Gastroesophageal sphincter (tissue), 4 donors: Measurements from ENCODE around the gene GPR68. TPM values are rescaled to one million over a fixed set of nuclear protein-coding genes. Genes with fewer than 3 reads are reported as not detected.

ENCODE experiments used
- ATAC-seq: fragments of 150-250 bp; one replicate; pipeline ENCODE4 v1.9.1; 2016; ENCODE audit warnings: mild to moderate bottlenecking, moderate library complexity
- H3K27ac ChIP-seq, 4 donors: fragments of 200-600 bp; sonication (generic) in 3 of 4; 1 replicate in 3 of 4; 2 replicates in 1 of 4; pipeline ENCODE4 v1.5.1; 2016 to 2019
- H3K27me3 ChIP-seq: fragments of 200-600 bp; sonication (generic); one replicate; pipeline ENCODE4 v1.5.1; 2019
- H3K36me3 ChIP-seq, 2 donors: fragments of 200-600 bp; sonication (generic); one replicate each; pipeline ENCODE4 v1.5.1; 2019; ENCODE audit warnings: control low read depth in 1 of 2
- H3K4me1 ChIP-seq, 3 donors: fragments of 200-600 bp; sonication (generic); 1 replicate in 2 of 3; 2 replicates in 1 of 3; pipeline ENCODE4 v1.5.1; 2016 to 2019; ENCODE audit warnings: control low read depth in 2 of 3
- H3K4me3 ChIP-seq, 2 donors: fragments of 200-600 bp; sonication (generic); one replicate each; pipeline ENCODE4 v1.5.1; 2019; ENCODE audit warnings: mild to moderate bottlenecking in 1 of 2, moderate library complexity in 1 of 2
- H3K9me3 ChIP-seq, 3 donors: fragments of 200-600 bp; sonication (generic); one replicate each; pipeline ENCODE4 v1.5.1; 2017 to 2019; ENCODE audit warnings: control low read depth in 2 of 3
- EP300 ChIP-seq: sonication (generic); formaldehyde crosslinking; IDR thresholded peaks from one replicate; pipeline ENCODE4 v1.6.1; 2017; ENCODE audit warnings: antibody characterized with exemption, mild to moderate bottlenecking
- POLR2A ChIP-seq, 2 donors: fragments of 450-650 bp; IDR thresholded peaks; one replicate each; pipeline ENCODE4 v1.6.1; 2017; ENCODE audit warnings: antibody characterized with exemption in 2 of 2, mild to moderate bottlenecking in 2 of 2, moderate library complexity in 1 of 2
- POLR2AphosphoS5 ChIP-seq: sonication (generic); formaldehyde crosslinking; IDR thresholded peaks from one replicate; pipeline ENCODE4 v1.6.1; 2017; ENCODE audit warnings: antibody characterized with exemption
- WGBS, 2 donors: methylation state at CpG; one replicate each; pipeline ENCODE4 v1.1.5; 2018; ENCODE audit warnings: low coverage in 1 of 2; 5-methylcytosine and 5-hydroxymethylcytosine counted together
- total RNA-seq, 4 donors: library from RNA; depleted of rRNA; stranded (reverse); fragments of >200 nt; gene quantifications; one replicate each; pipeline ENCODE4 v1.1.0, GENCODE V29; 2016
- TF ChIP-seq, protein P1 (sequence below), 4 experiments: fragments of 200-600 bp in 2 of 4; fragments of 450-650 bp in 2 of 4; sonication (generic) in 1 of 4; IDR thresholded peaks; one replicate each; pipeline ENCODE4 v1.5.1; 2017 to 2019; ENCODE audit warnings: antibody characterized with exemption in 4 of 4, mild to moderate bottlenecking in 2 of 4, moderate library complexity in 2 of 4

The GPR68 gene
- total RNA-seq, 4 donors from 2014 or later, result 1.8 to 10.3 (median 3.0) TPM

DNA sequence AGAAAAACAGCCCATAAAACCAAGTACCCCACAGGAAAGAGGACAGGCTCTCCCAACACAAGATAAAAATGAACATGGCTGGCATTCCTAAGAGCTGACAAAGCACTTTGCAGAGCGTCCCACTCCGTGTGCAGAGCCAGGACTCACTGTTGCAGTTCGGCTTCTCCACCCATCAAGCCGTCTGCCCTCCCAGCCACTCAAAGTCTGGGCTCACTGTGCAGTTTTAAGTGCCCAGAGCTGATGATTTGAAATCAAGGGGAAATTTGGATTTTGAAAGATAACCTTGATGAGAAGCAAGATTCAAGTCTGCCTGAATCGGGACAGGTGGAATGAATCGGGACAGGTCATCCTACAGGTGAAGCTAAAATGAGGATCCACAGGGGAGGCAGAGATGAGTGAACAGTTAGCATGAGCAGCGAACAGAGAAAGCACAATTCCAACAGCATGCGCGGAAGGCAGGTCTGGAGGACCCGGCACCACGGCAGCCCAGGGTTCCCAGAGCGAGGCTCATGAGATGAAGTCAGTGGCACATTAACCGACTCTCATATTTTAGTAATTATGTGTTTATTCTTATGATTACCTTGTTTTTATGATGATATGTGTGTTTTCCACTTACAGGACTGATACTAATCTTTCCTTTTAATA, 39.8 kb upstream of the GPR68 start:
- TF ChIP-seq EP300 (no peak), POLR2AphosphoS5 (no peak), POLR2A (IDR thresholded peaks at IDR 0.05) (no peak)
- TF ChIP-seq, protein P1, sequence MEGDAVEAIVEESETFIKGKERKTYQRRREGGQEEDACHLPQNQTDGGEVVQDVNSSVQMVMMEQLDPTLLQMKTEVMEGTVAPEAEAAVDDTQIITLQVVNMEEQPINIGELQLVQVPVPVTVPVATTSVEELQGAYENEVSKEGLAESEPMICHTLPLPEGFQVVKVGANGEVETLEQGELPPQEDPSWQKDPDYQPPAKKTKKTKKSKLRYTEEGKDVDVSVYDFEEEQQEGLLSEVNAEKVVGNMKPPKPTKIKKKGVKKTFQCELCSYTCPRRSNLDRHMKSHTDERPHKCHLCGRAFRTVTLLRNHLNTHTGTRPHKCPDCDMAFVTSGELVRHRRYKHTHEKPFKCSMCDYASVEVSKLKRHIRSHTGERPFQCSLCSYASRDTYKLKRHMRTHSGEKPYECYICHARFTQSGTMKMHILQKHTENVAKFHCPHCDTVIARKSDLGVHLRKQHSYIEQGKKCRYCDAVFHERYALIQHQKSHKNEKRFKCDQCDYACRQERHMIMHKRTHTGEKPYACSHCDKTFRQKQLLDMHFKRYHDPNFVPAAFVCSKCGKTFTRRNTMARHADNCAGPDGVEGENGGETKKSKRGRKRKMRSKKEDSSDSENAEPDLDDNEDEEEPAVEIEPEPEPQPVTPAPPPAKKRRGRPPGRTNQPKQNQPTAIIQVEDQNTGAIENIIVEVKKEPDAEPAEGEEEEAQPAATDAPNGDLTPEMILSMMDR (IDR thresholded peaks at IDR 0.05), result no peak
- 66 to 82% methylated on average over 12 to 13 of the region's 13 CpGs for WGBS, 2 donors
- Histone ChIP-seq H3K27me3 (no peaks in the 10 kb centered on the region), H3K4me1 (peaks cover 0 to 22% (median 0%) of the 10 kb centered on the region in 3 donors), H3K9me3 (no peaks in the 10 kb centered on the region), H3K27ac (peak overlapping the region in 2 of 4 donors; percentile 46 to 62), H3K36me3 (peaks cover 0 to 4% of the 10 kb centered on the region in 2 donors), H3K4me3 (no peak overlapping the region)
- peak; percentile 64 for ATAC-seq

DNA sequence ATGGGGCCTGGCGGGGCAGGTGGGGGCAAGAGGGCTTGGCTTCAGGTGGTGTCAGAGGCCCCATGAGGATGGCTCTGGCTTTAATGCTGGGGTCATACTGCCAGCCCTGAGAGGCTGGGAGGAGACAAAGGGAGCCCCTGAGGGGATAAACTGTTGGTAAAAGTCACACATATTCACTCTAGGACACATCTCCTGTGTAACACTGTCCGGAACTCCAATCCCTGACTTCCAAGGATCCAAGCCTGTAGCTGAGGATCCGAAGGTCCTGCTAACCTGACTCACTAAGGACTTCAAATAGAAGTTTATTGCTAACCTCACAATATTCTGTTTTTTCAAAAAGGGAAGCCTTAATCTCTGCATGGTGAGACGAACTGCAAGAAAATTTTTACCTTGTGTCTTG, 39.2 kb upstream of the GPR68 start:
- TF ChIP-seq, protein P1 (IDR thresholded peaks at IDR 0.05), result no peak
- TF ChIP-seq EP300 (no peak), POLR2A (IDR thresholded peaks at IDR 0.05) (no peak), POLR2AphosphoS5 (no peak)
- Histone ChIP-seq H3K4me1 (peaks cover 0 to 22% (median 0%) of the 10 kb centered on the region in 3 donors), H3K27me3 (no peaks in the 10 kb centered on the region), H3K4me3 (no peak overlapping the region), H3K9me3 (no peaks in the 10 kb centered on the region), H3K27ac (peak overlapping the region in 1 of 4 donors; percentile 62), H3K36me3 (no peaks in the 10 kb centered on the region)
- no peak for ATAC-seq
- WGBS, 2 donors, result 57 to 80% methylated on average over 3 of the region's 4 CpGs

DNA sequence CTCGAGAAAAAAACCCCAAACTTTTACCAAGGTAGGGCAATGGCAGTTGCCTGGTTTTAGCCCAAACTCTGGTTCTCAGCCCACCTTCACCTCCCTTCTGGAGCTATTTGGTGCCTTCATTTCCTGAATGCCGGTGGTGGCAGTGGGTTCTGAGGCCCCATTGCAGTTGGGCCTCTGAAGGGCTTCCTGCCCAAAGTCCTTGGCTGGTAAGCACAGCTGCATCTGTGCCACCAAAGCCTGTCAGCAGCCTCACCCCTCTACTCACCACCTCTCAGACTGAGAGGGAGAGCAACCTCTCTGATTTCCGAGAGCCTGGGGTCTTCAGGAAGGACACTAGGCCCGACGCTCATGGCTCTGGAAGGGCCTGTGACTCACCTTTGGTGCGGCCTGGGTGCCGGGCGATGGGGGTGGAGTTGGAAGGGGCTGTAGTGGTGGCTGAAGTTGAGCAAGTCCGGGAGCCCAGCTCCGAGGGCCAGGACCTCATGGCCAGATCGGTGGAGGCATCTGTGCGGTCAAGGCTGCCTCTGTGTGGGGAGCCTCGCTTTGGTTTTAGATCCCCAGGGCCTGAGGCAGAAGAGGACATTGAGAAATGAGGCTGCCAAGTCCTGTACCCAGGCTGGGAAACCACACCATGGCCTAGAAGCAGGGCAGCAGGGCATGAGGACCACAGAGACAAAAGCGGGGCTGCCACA, 38.6 kb upstream of the GPR68 start:
- Histone ChIP-seq H3K36me3 (no peaks in the 10 kb centered on the region), H3K9me3 (no peaks in the 10 kb centered on the region), H3K4me3 (no peak overlapping the region), H3K27me3 (no peaks in the 10 kb centered on the region), H3K4me1 (peaks cover 0 to 22% (median 0%) of the 10 kb centered on the region in 3 donors), H3K27ac (no peak overlapping the region)
- 100% methylated on average over 2 to 5 of the region's 14 CpGs for WGBS, 2 donors
- ATAC-seq, result no peak
- TF ChIP-seq POLR2AphosphoS5, result no peak
- TF ChIP-seq, protein P1 (IDR thresholded peaks at IDR 0.05), result no peak
- no peak for TF ChIP-seq POLR2A (IDR thresholded peaks at IDR 0.05)
- no peak for TF ChIP-seq EP300

DNA sequence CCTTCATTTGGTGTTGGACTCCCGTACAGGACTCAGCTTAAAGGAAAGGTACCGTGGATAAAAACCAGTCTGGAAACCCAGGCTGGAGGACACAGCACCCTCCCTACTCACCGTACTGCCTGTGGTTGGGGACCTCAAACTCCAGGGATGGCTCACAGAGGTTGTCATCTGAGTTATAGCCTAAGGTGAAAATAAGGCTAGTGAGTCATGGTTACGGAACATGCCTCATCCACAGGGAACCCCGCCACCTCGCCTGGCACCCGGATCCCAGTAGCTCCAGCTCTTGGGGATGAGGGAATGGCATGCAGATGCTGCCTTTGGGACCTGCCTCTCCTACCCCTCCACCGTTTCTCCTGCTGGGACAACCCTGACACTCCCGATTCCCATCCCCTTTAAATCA, 36.8 kb upstream of the GPR68 start:
- 95% methylated on average over 8 of the region's 9 CpGs; no CpG with 5 or more reads in 1 of the 2 donors for WGBS, 2 donors
- H3K36me3 ChIP-seq, result peaks cover 0 to 8% of the 10 kb centered on the region in 2 donors
- H3K9me3 ChIP-seq, result no peaks in the 10 kb centered on the region
- H3K4me1 ChIP-seq, result peaks cover 0 to 22% (median 0%) of the 10 kb centered on the region in 3 donors
- no peak for ATAC-seq
- no peak overlapping the region for H3K4me3 ChIP-seq
- no peak for TF ChIP-seq POLR2A (IDR thresholded peaks at IDR 0.05)
- TF ChIP-seq, protein P1 (IDR thresholded peaks at IDR 0.05), result no peak
- no peak for TF ChIP-seq POLR2AphosphoS5
- TF ChIP-seq EP300, result no peak
- no peak overlapping the region for H3K27ac ChIP-seq
- H3K27me3 ChIP-seq, result no peaks in the 10 kb centered on the region
